GM19463 (cell line): Measurements from ENCODE around the gene LRIG2.
"Not testable (repeated sequence)": the region's sequence is repeated elsewhere in the genome, so short reads cannot be mapped to it uniquely, and the experiment has no call there.

Experiments used
- ATAC-seq: cut with Tn5 transposase; IDR thresholded peaks from one replicate; pipeline ENCODE4 v1.9.1; 2021; ENCODE audit warnings: mild to moderate bottlenecking, moderate library complexity; ENCODE audit not compliant: unreplicated experiment

LRIG2 gene

DNA sequence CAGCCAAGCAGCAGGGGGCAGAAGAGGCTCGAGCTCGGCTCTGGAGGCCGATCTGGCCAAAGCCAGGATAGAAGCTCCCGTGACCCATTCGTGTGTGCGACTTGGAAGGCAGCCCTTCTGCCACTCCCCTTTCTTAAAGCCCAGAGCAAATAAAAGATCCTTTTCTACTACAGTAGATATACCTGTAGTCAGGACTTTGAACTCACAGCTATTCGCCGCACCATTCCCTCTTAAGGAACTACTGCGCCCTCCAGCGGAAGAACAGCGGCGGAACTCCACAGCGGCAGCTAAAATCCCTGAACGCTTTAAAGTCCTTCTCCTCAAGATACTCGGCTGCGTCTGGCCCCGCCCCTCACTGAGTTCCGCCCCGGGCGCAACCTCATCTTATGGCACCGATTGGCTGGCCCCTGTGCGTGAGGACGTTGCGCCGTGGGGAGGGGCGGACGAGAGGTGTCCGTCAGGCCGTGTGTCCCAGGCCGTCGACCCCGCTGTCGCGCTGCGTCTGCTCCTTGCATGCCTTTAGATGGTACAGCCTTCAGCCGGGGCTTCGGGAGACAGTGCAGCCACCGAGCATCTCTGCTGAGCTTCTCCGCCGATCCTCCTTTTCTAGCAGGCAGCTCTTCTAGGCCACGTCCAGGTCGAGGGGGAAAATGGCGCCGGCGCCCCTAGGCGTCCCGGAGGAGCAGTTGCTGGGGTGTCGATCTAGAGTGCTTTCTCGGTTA is at the start of gene LRIG2:
Gene LRIG2 (plus strand): TSS at position 442 of the 722 bp plus-strand sequence. CDS start 209 bp downstream, at position 651.
- peak; percentile 94 for ATAC-seq

DNA sequence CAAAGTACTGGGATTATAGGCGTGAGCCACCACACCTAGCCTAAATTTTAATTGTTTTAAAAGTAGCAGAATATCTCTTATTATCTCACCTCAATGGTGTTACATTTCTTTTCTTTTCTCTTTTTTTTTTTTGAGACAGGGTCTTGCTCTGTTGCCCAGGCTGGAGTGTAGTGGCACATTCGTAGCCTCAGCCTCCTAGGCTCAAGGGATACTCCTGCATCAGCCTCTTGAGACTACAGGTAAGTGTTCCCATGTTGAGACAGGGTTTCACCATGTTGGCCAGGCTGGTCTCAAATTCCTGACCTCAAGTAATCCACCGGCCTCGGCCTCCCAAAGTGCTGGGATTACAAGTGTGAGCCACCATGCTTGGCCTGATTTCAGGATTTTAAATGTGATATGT is 49.7 kb upstream of the LRIG2 start:
- not testable (repeated sequence) for ATAC-seq

GRCh38 chr1:113027007-113027406 is 46.0 kb upstream of the LRIG2 start:
- no peak for ATAC-seq

DNA sequence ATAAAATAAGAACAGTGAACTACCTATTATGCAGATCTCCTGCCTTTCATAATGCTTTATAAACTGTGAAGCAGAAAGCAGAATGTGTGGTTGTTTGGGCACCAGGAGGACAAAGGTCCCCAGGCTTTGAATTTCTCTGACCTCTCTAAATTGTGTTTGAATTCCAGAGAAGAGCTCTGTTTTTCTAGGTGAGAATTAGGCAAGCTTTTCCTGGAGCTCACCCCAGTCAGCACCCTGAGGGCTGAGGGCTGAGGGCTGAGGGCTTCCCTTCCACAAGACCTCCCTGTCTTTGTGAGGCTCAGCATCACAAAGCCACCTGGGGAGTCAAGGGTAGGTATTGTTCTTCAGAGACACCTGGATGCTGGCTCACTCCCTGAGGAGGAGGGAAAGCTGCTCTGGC is 45.5 kb upstream of the LRIG2 start:
- ATAC-seq, result no peak

GRCh38 chr1:113029822-113030221 is 43.2 kb upstream of the LRIG2 start:
- no peak for ATAC-seq

DNA sequence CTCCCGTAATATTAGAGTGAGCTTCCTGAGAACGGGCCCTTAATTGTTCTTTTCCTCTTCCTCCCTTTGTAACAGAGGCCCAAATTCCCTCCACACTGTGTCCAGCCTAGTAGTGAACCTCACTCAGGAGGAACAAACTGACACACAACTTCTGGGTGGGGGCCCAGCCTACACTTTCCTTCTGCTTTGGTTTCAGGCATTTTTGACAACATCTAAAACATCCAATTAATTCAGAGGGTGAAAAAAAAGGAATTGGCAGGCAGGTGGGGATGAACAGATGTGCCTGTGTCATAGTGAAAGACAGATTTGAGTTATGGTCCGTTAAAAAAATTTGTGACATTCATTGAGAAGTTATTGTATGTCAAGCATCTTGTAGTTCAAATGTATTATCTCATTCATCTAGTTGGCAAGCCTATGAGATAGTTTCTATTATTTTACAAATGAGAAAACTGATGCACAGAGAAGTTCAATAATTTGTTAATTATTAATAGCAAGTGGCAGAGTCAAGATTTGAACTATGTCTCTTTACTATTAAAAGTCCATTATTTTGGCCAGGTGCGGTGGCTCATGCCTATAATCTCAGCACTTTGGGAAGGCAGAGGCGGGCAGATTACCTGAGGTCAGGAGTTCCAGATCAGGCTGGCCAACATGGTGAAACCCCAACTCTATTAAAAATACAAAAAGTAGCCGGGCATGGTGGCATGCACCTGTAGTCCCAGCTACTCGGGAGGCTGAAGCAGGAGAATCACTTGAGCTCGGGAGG is 41.6 kb upstream of the LRIG2 start:
- ATAC-seq, result peak; percentile 87

DNA sequence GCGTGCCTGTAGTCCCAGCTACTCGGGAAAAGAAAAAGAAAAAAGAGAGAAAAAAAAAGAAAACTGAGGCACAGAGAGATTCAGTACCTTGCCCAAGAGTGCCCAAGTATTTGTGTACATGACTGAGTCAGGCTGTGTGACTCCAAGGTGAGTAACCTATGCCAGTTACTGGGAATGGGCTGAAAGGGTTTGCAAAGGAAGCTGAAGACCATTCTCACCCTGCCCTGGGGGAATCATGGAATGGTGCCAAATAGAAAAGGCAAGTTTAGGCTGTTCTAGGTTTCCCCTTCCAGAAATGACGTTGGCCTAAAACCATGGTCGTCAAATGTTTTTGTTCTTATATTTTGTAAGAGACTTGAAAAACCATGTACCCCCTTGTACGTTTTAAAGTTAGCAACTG is 37.9 kb upstream of the LRIG2 start:
- no peak for ATAC-seq

GRCh38 chr1:113036639-113037321 is 36.2 kb upstream of the LRIG2 start:
- ATAC-seq, result peak; percentile 76

DNA sequence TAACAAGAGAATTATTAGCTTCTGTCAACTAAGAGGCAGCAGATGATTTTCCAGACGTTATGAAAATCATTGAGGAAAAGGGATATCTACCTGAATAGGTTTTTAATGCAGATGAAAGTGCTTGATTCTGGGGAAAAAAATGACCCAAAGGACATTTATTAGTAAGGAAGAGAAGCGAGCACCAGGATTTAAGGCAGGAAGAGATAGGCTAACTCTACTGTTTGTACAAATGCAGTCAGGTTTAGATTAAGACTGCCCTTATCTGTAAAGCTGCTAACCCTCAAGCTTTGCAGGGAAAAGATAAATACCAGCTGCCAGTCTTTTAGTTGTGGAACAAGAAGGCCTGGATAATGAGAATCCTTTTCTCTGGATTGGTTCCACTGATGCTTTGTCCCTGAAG is 33.0 kb upstream of the LRIG2 start:
- no peak for ATAC-seq

DNA sequence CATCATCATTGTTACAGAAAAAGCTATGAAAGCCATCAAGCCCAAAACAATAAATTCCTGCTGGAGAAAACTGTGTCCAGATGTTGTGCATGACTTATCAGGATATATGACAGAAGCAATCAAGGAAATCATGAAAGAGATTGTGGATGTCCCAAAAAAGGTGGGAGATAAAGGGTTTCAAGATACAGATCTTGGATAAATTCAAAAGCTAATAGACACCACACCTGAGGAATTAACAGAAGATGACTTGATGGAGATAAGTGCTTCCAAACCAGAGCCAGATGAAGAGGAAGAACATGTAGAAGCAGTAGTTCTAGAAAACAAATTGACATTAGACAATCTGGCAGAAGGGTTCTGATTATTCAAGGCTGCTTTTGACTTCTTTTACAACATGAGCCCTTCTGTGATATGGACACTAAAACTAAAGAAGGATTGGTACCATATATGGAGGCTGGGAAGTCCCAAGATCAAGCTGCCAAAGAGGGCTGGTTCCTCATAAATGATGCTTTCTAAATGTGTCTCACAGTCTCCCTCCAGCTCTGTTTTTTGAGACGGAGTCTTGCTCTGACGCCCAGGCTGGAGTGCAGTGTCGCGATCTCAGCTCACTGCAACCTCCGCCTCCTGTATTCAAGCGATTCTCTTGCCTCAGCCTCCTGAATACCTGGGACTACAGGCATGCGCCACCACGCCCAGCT is 32.1 kb upstream of the LRIG2 start:
- ATAC-seq, result no peak

DNA sequence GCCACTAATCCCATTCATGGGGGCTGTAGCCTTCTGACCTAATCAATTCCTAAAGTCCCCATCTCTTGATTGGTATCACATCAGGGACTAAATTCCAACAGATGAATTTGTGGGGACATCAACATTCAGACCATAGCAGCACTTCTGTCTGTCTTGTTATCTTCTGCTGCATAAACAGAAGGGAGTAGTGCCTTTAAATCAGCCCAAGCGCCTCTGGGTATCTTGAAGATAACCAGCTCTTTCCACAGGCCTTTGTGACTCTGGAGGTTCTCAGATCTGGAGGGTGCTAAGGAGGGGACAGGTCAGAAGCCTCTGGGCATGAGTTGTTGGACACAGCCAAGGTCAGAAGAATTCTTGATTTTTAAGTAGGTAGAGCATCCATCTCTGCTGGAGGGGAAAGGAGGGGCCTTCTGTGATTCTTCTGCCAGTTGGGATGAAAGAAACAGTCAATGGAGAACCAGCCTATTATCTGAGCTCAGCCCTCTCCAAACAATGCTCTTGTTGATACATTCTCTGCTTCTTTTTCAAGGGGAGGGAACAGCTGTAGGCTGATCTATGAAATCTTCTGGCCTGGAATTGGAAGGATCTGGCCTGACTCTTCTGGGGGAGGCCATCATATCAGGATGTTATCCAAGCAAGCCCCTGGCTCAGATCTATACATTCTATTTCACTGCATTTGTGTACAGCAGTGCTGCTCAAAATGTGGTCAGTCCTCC is 31.3 kb upstream of the LRIG2 start:
- peak; percentile 20 for ATAC-seq

- ATAC-seq, result peak; percentile 81
Measured at GRCh38 chr1:113042285-113043143, 30.5 kb upstream of the LRIG2 start.

GRCh38 chr1:113043144-113043488 is 29.9 kb upstream of the LRIG2 start:
- not testable (repeated sequence) for ATAC-seq

GRCh38 chr1:113046569-113046968 is 26.4 kb upstream of the LRIG2 start:
- no peak for ATAC-seq

- ATAC-seq, result no peak
Measured at GRCh38 chr1:113048064-113048463, 24.9 kb upstream of the LRIG2 start.

GRCh38 chr1:113053344-113054126 is 19.5 kb upstream of the LRIG2 start:
- ATAC-seq, result no peak

GRCh38 chr1:113055570-113055969 is 17.4 kb upstream of the LRIG2 start:
- ATAC-seq, result no peak

DNA sequence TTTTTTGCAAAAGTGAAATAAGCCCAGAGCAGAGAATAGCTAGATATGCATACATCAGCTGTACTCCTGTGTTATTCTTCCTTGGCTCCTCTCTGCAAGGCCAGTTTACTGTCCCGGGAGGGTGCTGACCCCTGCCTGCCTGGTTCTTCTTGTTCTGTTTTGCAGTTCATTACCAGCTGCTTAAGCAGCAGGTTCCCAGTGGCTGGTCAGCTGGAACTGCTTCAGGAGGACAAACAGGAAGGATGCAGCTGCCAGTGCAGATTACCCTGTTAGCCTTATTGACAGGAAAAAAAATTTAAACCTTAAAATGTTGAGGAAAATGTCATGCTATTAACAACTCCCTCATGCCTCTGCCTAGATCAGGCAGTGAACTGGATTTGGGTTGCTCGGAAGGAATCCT is 16.0 kb upstream of the LRIG2 start:
- ATAC-seq, result no peak
